Measurements from ENCODE around the gene LDLRAD3.

GRCh38 chr11:36160091-36160490 is 216.2 kb downstream of the LDLRAD3 start:
- TF ChIP-seq CTCF (IDR thresholded peaks at IDR 0.05; ENCODE audit: insufficient read depth, low read depth, low read length) (no peak), EZH2 (IDR thresholded peaks at IDR 0.05; ENCODE audit: insufficient read depth, low read length) (no peak)
